ENCODE measurements around the gene SLC22A12.

Gene SLC22A12

GRCh38 chr11:64570341-64570740, 20.7 kb upstream of the SLC22A12 start:
- Histone ChIP-seq H2BK5ac (ENCODE audit: low read depth, low read length, poor library complexity) (no peak overlapping the region), H3K79me1 (ENCODE audit: low read length) (peaks cover 8% of the 10 kb centered on the region), H3K27me3 (ENCODE audit: insufficient read depth, low read length) (no peaks in the 10 kb centered on the region), H3K9me3 (ENCODE audit: insufficient read depth, low read depth, low read length) (no peaks in the 10 kb centered on the region), H3K4me3 (ENCODE audit: low read depth, low read length) (no peak overlapping the region), H3K23ac (ENCODE audit: low read length) (no peak overlapping the region), H4K91ac (ENCODE audit: low read depth, low read length) (no peak overlapping the region), H3K36me3 (ENCODE audit: control insufficient read depth in 1 of 2, insufficient read depth in 2 of 2, low read length in 2 of 2) (no peaks in the 10 kb centered on the region), H3K79me2 (ENCODE audit: control insufficient read depth, insufficient read depth, low read length, poor library complexity) (no peaks in the 10 kb centered on the region), H4K12ac (ENCODE audit: low read depth, low read length) (no peak overlapping the region), H2AK5ac (ENCODE audit: low read length) (no peak overlapping the region), H3K4me1 (ENCODE audit: control insufficient read depth in 1 of 2, insufficient read depth in 2 of 2, low read length in 2 of 2) (peaks cover 3 to 9% of the 10 kb centered on the region in 2 experiments), H3K27ac (ENCODE audit: low read depth, low read length) (no peak overlapping the region), H2AFZ (ENCODE audit: insufficient read depth, low read length, poor library complexity) (no peak overlapping the region), H3K18ac (ENCODE audit: low read length) (no peak overlapping the region), H3K4ac (ENCODE audit: low read depth, low read length) (no peak overlapping the region), H3K14ac (ENCODE audit: low read length) (no peak overlapping the region), H2BK120ac (ENCODE audit: insufficient read depth, low read length, poor library complexity) (no peak overlapping the region), H4K8ac (ENCODE audit: low read depth, low read length) (no peak overlapping the region), H3K9ac (ENCODE audit: low read length) (no peak overlapping the region), H2BK12ac (ENCODE audit: low read length) (no peak overlapping the region), H3K4me2 (ENCODE audit: low read length) (no peak overlapping the region)
- no CpG with 5 or more reads among the region's 3 CpGs for WGBS (ENCODE audit: extremely low coverage, insufficient coverage, insufficient read length)
- DNase-seq: no peak

GRCh38 chr11:64571050-64571409, 20.0 kb upstream of the SLC22A12 start:
- H4K8ac ChIP-seq (ENCODE audit: low read depth, low read length): no peak overlapping the region
- no peak overlapping the region for H2BK120ac ChIP-seq (ENCODE audit: insufficient read depth, low read length, poor library complexity)
- H3K18ac ChIP-seq (ENCODE audit: low read length): no peak overlapping the region
- peaks cover 3 to 4% of the 10 kb centered on the region in 2 experiments for H3K4me1 ChIP-seq (ENCODE audit: control insufficient read depth in 1 of 2, insufficient read depth in 2 of 2, low read length in 2 of 2)
- no peak overlapping the region for H4K12ac ChIP-seq (ENCODE audit: low read depth, low read length)
- no peak overlapping the region for H3K4me2 ChIP-seq (ENCODE audit: low read length)
- H3K9me3 ChIP-seq (ENCODE audit: insufficient read depth, low read depth, low read length): no peaks in the 10 kb centered on the region
- H3K27me3 ChIP-seq (ENCODE audit: insufficient read depth, low read length): no peaks in the 10 kb centered on the region
- H2BK12ac ChIP-seq (ENCODE audit: low read length): no peak overlapping the region
- no peak overlapping the region for H3K14ac ChIP-seq (ENCODE audit: low read length)
- no peak overlapping the region for H3K4ac ChIP-seq (ENCODE audit: low read depth, low read length)
- H2AK5ac ChIP-seq (ENCODE audit: low read length): no peak overlapping the region
- H4K91ac ChIP-seq (ENCODE audit: low read depth, low read length): no peak overlapping the region
- H3K23ac ChIP-seq (ENCODE audit: low read length): no peak overlapping the region
- H2AFZ ChIP-seq (ENCODE audit: insufficient read depth, low read length, poor library complexity): no peak overlapping the region
- H3K79me2 ChIP-seq (ENCODE audit: control insufficient read depth, insufficient read depth, low read length, poor library complexity): no peaks in the 10 kb centered on the region
- H3K4me3 ChIP-seq (ENCODE audit: low read depth, low read length): no peak overlapping the region
- no peaks in the 10 kb centered on the region for H3K36me3 ChIP-seq (ENCODE audit: control insufficient read depth in 1 of 2, insufficient read depth in 2 of 2, low read length in 2 of 2)
- no peak overlapping the region for H3K9ac ChIP-seq (ENCODE audit: low read length)
- DNase-seq: no peak
- H3K27ac ChIP-seq (ENCODE audit: low read depth, low read length): no peak overlapping the region
- H2BK5ac ChIP-seq (ENCODE audit: low read depth, low read length, poor library complexity): no peak overlapping the region
- H3K79me1 ChIP-seq (ENCODE audit: low read length): peaks cover 8% of the 10 kb centered on the region
- WGBS (ENCODE audit: extremely low coverage, insufficient coverage, insufficient read length): no CpG with 5 or more reads among the region's 11 CpGs

- Histone ChIP-seq H3K9ac (ENCODE audit: low read length) (no peak overlapping the region), H4K8ac (ENCODE audit: low read depth, low read length) (no peak overlapping the region), H3K79me2 (ENCODE audit: control insufficient read depth, insufficient read depth, low read length, poor library complexity) (no peaks in the 10 kb centered on the region), H3K4ac (ENCODE audit: low read depth, low read length) (no peak overlapping the region), H3K79me1 (ENCODE audit: low read length) (peaks cover 8% of the 10 kb centered on the region), H2BK5ac (ENCODE audit: low read depth, low read length, poor library complexity) (no peak overlapping the region), H4K91ac (ENCODE audit: low read depth, low read length) (no peak overlapping the region), H3K23ac (ENCODE audit: low read length) (no peak overlapping the region), H2BK12ac (ENCODE audit: low read length) (no peak overlapping the region), H3K36me3 (ENCODE audit: control insufficient read depth in 1 of 2, insufficient read depth in 2 of 2, low read length in 2 of 2) (no peaks in the 10 kb centered on the region), H3K4me2 (ENCODE audit: low read length) (no peak overlapping the region), H3K4me3 (ENCODE audit: low read depth, low read length) (no peak overlapping the region), H2AFZ (ENCODE audit: insufficient read depth, low read length, poor library complexity) (no peak overlapping the region), H3K27me3 (ENCODE audit: insufficient read depth, low read length) (no peaks in the 10 kb centered on the region), H3K27ac (ENCODE audit: low read depth, low read length) (no peak overlapping the region), H2AK5ac (ENCODE audit: low read length) (no peak overlapping the region), H2BK120ac (ENCODE audit: insufficient read depth, low read length, poor library complexity) (no peak overlapping the region), H4K12ac (ENCODE audit: low read depth, low read length) (no peak overlapping the region), H3K18ac (ENCODE audit: low read length) (no peak overlapping the region), H3K14ac (ENCODE audit: low read length) (no peak overlapping the region), H3K9me3 (ENCODE audit: insufficient read depth, low read depth, low read length) (no peaks in the 10 kb centered on the region), H3K4me1 (ENCODE audit: control insufficient read depth in 1 of 2, insufficient read depth in 2 of 2, low read length in 2 of 2) (peaks cover 3 to 4% of the 10 kb centered on the region in 2 experiments)
- no CpG with 5 or more reads among the region's 22 CpGs for WGBS (ENCODE audit: extremely low coverage, insufficient coverage, insufficient read length)
- peak; percentile 80 to 82 for DNase-seq
These were observed 19.5 kb upstream of the SLC22A12 start for GRCh38 chr11:64571410-64572091.

- Histone ChIP-seq H3K9ac (ENCODE audit: low read length) (no peak overlapping the region), H2BK12ac (ENCODE audit: low read length) (no peak overlapping the region), H3K79me1 (ENCODE audit: low read length) (peaks cover 6% of the 10 kb centered on the region), H4K8ac (ENCODE audit: low read depth, low read length) (no peak overlapping the region), H3K4ac (ENCODE audit: low read depth, low read length) (no peak overlapping the region), H2AK5ac (ENCODE audit: low read length) (no peak overlapping the region), H2BK5ac (ENCODE audit: low read depth, low read length, poor library complexity) (no peak overlapping the region), H3K4me2 (ENCODE audit: low read length) (no peak overlapping the region), H3K4me1 (ENCODE audit: control insufficient read depth in 1 of 2, insufficient read depth in 2 of 2, low read length in 2 of 2) (no peaks in the 10 kb centered on the region), H3K18ac (ENCODE audit: low read length) (no peak overlapping the region), H3K14ac (ENCODE audit: low read length) (no peak overlapping the region), H3K36me3 (ENCODE audit: control insufficient read depth in 1 of 2, insufficient read depth in 2 of 2, low read length in 2 of 2) (no peaks in the 10 kb centered on the region), H4K12ac (ENCODE audit: low read depth, low read length) (no peak overlapping the region), H3K79me2 (ENCODE audit: control insufficient read depth, insufficient read depth, low read length, poor library complexity) (no peaks in the 10 kb centered on the region), H3K4me3 (ENCODE audit: low read depth, low read length) (no peak overlapping the region), H2AFZ (ENCODE audit: insufficient read depth, low read length, poor library complexity) (no peak overlapping the region), H2BK120ac (ENCODE audit: insufficient read depth, low read length, poor library complexity) (no peak overlapping the region), H3K23ac (ENCODE audit: low read length) (no peak overlapping the region), H3K9me3 (ENCODE audit: insufficient read depth, low read depth, low read length) (no peaks in the 10 kb centered on the region), H4K91ac (ENCODE audit: low read depth, low read length) (no peak overlapping the region), H3K27ac (ENCODE audit: low read depth, low read length) (no peak overlapping the region), H3K27me3 (ENCODE audit: insufficient read depth, low read length) (no peaks in the 10 kb centered on the region)
- WGBS (ENCODE audit: extremely low coverage, insufficient coverage, insufficient read length): no CpG with 5 or more reads among the region's 8 CpGs
- DNase-seq: no peak
These were observed 18.9 kb upstream of the SLC22A12 start for GRCh38 chr11:64572143-64572542.
